NCI-H1048 (cell line): ENCODE results near the gene LDLRAD3.

Experiments used
- DNase-seq: peaks from one replicate; lab custom pipeline; 2025; lab: John Stamatoyannopoulos, UW

Gene LDLRAD3

DNA sequence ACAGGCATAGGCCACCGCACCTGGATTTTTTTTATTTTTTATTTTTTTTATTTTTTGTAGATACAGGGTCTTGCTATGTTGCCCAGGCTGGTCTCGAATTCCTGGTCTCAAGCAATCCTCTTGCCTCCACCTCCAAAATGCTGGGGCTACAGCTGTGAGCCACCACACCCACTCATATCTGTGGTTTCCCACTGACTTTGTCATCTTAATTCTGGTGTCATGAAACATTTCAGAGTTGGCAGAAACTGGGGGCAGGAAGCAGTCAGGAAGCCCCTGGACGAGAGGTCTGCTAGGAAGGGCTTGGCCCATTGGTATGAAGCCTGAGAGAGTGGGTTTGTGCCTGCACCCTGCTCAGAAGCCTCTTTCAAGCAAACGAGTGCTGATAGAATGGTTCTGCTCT is 296.3 kb downstream of the LDLRAD3 start:
- no peak for DNase-seq

- no peak for DNase-seq
These were observed 296.9 kb downstream of the LDLRAD3 start for GRCh38 chr11:36240801-36241200.

- no peak for DNase-seq
These were observed 297.6 kb downstream of the LDLRAD3 start for GRCh38 chr11:36241497-36241896.

GRCh38 chr11:36243641-36244040 is 299.8 kb downstream of the LDLRAD3 start:
- no peak for DNase-seq

DNA sequence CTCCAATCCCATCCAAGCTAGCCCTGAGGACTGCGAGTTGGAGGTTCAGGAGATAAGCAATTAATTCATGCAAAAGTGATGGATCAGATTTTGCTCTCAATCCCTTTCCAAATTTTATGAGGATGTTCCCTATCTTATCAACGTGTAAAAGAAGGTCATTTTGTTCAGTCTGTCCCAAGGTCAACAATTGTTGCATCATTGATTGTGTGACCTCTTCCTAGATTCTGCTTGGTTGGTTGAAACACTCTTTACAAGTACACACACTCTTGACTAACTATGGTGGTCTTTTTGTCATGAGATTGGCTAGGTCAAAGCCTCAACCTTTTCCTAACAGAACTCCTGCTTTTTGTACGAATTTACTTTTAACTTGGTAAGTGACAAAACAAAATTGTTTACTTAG is 303.6 kb downstream of the LDLRAD3 start:
- no peak for DNase-seq

DNA sequence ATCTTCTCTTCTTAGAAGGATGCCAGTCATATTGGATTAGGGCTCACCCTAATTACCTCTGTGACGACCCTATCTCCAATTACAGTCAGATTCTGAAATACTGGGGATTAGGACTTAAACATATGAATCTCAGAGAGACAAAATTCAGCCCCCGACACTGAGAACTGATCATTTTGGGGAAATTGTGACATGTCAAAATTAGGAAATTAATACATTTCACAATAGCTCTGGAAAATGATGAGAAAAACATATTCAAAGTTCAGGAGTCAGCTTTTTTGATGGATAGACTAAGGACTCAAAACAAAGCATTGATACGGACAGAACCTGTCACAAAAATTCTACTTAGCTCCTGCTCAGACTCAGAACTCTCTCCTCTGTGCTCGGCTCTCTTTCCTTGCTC is 304.6 kb downstream of the LDLRAD3 start:
- no peak for DNase-seq

DNA sequence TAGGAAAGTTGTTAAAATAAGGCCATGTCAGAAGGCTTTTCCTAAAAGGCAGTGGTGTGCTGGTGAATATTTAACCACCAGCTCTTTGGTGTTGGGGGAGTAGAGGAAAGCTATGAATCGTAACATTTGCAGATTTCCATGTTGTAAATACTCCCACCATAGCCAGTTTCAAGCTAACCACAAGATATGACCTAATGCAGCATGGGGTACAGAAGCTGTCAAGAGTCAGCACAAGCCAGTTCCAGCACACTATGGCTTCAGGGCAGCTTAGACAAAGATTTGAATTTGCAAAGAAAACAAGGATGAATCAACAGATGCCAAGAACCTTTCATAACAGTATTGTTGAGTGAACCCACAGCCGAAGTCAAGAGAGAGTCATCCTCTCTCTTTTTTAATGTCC is 305.4 kb downstream of the LDLRAD3 start:
- no peak for DNase-seq

GRCh38 chr11:36251823-36252222 is 308.0 kb downstream of the LDLRAD3 start:
- no peak for DNase-seq

- no peak for DNase-seq
These were observed 309.4 kb downstream of the LDLRAD3 start for GRCh38 chr11:36253238-36253637.

GRCh38 chr11:36254713-36255112 is 310.9 kb downstream of the LDLRAD3 start:
- no peak for DNase-seq

GRCh38 chr11:36257351-36257750 is 313.5 kb downstream of the LDLRAD3 start:
- DNase-seq = no peak

DNA sequence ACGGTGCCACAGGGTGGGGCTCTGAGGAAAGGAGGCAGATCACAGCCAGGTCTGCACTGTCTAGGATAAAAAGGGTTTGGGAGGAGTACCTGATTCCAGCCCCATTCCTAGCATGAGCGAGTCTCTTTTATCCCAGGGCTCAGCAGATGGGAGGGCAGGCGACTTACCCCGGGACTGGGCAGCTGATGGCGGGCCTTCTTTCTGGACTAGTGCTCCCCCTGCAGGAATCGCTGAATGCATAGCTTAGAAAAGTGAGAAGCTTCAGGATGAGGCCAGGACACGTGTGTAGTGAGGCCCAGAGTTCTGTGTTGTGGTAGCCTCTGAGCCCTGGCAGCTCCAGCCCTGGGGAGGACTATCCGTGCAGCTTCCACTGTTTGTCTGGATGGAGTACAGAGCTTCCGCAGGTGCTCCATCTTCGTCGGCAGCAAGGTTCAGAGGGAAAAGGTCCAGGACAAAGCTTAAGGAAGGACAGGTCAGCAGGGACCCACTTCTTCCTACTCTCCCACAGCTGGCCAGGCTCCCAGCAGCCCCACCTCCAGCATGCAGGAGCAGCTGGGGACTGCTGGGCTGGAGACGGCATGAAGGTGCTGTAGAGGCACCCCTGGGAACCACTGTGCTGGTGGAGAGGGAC is 315.0 kb downstream of the LDLRAD3 start:
- DNase-seq = peak; percentile 35

DNA sequence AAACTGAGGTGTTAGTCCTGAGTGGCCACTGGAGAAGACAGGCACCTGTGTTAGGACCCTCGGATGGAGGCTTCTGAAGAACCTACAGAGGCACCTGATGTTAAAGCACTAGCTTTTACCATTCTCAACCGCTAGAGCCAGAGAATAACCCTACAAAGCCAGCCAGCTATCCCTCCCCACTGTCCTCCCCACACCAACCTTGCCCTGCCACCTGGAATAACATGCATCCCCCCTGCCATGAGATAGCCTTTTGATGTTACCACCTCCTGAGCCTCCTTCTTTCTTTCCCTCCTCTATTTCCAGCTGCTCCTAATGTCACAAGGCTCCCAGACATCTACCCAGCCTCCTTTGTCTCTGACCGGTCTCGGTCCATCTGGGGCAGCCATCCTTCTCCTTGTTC is 317.2 kb downstream of the LDLRAD3 start:
- DNase-seq = no peak

- DNase-seq = no peak
These were observed 320.4 kb downstream of the LDLRAD3 start for GRCh38 chr11:36264011-36264972.

DNA sequence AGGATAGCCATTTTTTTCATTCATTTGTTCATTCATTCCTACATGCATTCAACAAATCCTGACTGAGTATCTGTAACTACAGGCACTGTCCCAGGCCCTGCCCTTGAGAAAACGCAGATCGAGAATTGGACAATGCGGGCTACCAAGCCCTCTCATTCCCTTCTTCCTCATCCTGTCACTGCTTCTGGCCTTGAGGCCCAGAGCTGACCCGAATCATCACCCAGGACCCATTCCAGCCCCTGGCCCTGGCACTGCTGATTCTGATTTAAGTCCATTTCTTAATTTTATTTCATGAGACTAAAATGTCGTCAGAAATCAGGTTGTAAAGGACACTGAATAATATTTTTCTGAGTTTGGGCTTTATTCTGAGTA is 321.1 kb downstream of the LDLRAD3 start:
- DNase-seq = no peak

- peak; percentile 23 for DNase-seq
These were observed 322.1 kb downstream of the LDLRAD3 start for GRCh38 chr11:36265793-36266628.

- no peak for DNase-seq
These were observed 322.9 kb downstream of the LDLRAD3 start for GRCh38 chr11:36266767-36267166.

DNA sequence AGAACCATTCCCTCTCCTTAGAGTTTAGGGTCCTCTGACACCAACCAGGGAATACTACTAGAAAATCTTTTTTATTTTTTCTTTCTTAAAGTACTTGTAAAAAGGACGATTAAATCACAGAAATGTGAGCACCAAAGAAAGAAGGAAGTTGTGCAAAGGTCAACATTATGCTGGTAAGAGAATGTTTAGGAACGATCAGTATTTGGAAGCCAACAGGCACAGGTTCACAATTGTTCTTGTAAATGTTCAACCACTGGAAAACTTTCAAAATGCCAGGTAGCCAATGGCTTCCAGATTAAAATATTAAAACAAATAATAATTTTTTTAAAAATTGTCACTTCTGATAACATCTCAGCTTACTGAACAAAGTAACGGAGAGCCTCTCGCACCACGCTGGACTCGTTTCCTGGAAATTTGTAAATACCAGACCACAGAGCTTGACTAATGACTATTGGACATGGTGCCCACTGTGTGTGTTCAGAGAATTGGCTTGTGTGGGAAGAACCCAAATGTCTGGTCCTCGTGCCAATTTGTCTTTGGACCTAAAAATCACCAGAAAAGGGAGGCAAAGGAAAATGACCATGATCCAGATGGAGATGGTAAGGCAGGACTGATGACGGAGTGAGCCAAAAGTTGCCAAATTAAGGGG is 324.6 kb downstream of the LDLRAD3 start:
- DNase-seq = no peak

- no peak for DNase-seq
These were observed 326.8 kb downstream of the LDLRAD3 start for GRCh38 chr11:36270701-36271100.

GRCh38 chr11:36271794-36272407 is 328.0 kb downstream of the LDLRAD3 start:
- DNase-seq = no peak

GRCh38 chr11:36273110-36273509 is 329.2 kb downstream of the LDLRAD3 start:
- no peak for DNase-seq

- DNase-seq = no peak
These were observed 330.6 kb downstream of the LDLRAD3 start for GRCh38 chr11:36274414-36274813.
